H9 (cell line): ENCODE measurements around the gene SPCS2. TPM values are rescaled to one million over a fixed set of nuclear protein-coding genes. Genes with fewer than 3 reads are reported as not detected.

ENCODE experiments used
- DNase-seq: peaks from one replicate; pipeline ENCODE4 v3.0.0-alpha.2; 2017
- H2AFZ ChIP-seq: one replicate; pipeline ENCODE4 v1.6.1; 2013; ENCODE audit warnings: mild to moderate bottlenecking, low read length, control low read depth, moderate library complexity
- H2AK5ac ChIP-seq: 2 replicates; pipeline ENCODE4 v1.6.1; 2013; ENCODE audit warnings: low read length, control low read depth, mixed read lengths; ENCODE audit not compliant: insufficient read length
- H2BK120ac ChIP-seq: one replicate; pipeline ENCODE4 v1.6.1; 2013; ENCODE audit warnings: low read depth, mild to moderate bottlenecking, low read length, control low read depth, inconsistent platforms; ENCODE audit not compliant: poor library complexity, severe bottlenecking
- H2BK12ac ChIP-seq: 2 replicates; pipeline ENCODE4 v1.6.1; 2013; ENCODE audit warnings: low read length, control low read depth, mixed read lengths, low read depth; ENCODE audit not compliant: insufficient read length
- H2BK15ac ChIP-seq: 2 replicates; pipeline ENCODE4 v1.6.1; 2013; ENCODE audit warnings: low read depth, low read length, control low read depth
- H2BK20ac ChIP-seq: one replicate; pipeline ENCODE4 v1.6.1; 2013; ENCODE audit warnings: low read depth, mild to moderate bottlenecking, low read length, control low read depth, inconsistent platforms; ENCODE audit not compliant: poor library complexity, severe bottlenecking
- H2BK5ac ChIP-seq: 2 replicates; pipeline ENCODE4 v1.6.1; 2013; ENCODE audit warnings: low read length, control low read depth, mixed read lengths; ENCODE audit not compliant: insufficient read length
- H3K14ac ChIP-seq: 2 replicates; pipeline ENCODE4 v1.6.1; 2013; ENCODE audit warnings: low read length, control low read depth; ENCODE audit not compliant: insufficient read depth
- H3K18ac ChIP-seq: 2 replicates; pipeline ENCODE4 v1.6.1; 2013; ENCODE audit warnings: low read depth, mild to moderate bottlenecking, mixed read lengths, low read length, control low read depth; ENCODE audit not compliant: insufficient read length
- H3K23ac ChIP-seq: 2 replicates; pipeline ENCODE4 v1.6.1; 2013; ENCODE audit warnings: low read length, control low read depth, mixed read lengths, low read depth; ENCODE audit not compliant: insufficient read length
- H3K23me2 ChIP-seq: 2 replicates; pipeline ENCODE4 v1.6.1; 2013; ENCODE audit warnings: low read depth, mild to moderate bottlenecking, mixed read lengths, low read length, control low read depth; ENCODE audit not compliant: insufficient read length, poor library complexity, severe bottlenecking
- H3K27ac ChIP-seq: 2 replicates; pipeline ENCODE4 v1.5.1; 2013; ENCODE audit warnings: low read length, control low read depth, mixed read lengths, low read depth; ENCODE audit not compliant: insufficient read length
- H3K27me3 ChIP-seq: 2 replicates; pipeline ENCODE4 v1.6.1; 2013; ENCODE audit warnings: low read length, control low read depth, inconsistent platforms; ENCODE audit not compliant: insufficient read depth
- H3K4ac ChIP-seq: 2 replicates; pipeline ENCODE4 v1.6.1; 2013; ENCODE audit warnings: low read depth, mild to moderate bottlenecking, control low read depth, inconsistent platforms, low read length, moderate library complexity
- H3K4me1 ChIP-seq: 2 replicates; pipeline ENCODE4 v1.6.1; 2013; ENCODE audit warnings: low read length, control low read depth, inconsistent platforms; ENCODE audit not compliant: insufficient read depth
- H3K4me2 ChIP-seq: 2 replicates; pipeline ENCODE4 v1.6.1; 2013; ENCODE audit warnings: low read length, control low read depth, mixed read lengths; ENCODE audit not compliant: insufficient read length, insufficient read depth
- H3K56ac ChIP-seq: 2 replicates; pipeline ENCODE4 v1.6.1; 2013; ENCODE audit warnings: low read depth, mild to moderate bottlenecking, mixed read lengths, low read length, control low read depth; ENCODE audit not compliant: insufficient read length
- H3K79me1 ChIP-seq: 2 replicates; pipeline ENCODE4 v1.6.1; 2013; ENCODE audit warnings: low read depth, mild to moderate bottlenecking, moderate library complexity, low read length, control low read depth, inconsistent platforms; ENCODE audit not compliant: insufficient read depth, poor library complexity, severe bottlenecking
- H3K79me2 ChIP-seq: 2 replicates; pipeline ENCODE4 v1.6.1; 2013; ENCODE audit warnings: low read length, control low read depth, inconsistent platforms; ENCODE audit not compliant: insufficient read depth
- H3K9ac ChIP-seq: 2 replicates; pipeline ENCODE4 v1.6.1; 2013; ENCODE audit warnings: low read length, control low read depth, mixed read lengths; ENCODE audit not compliant: insufficient read length; ENCODE audit errors: extremely low read depth
- H3K9me3 ChIP-seq: one replicate; pipeline ENCODE4 v1.6.1; 2013; ENCODE audit warnings: low read depth, low read length, inconsistent platforms; ENCODE audit not compliant: control insufficient read depth
- H3T11ph ChIP-seq: one replicate; pipeline ENCODE4 v1.6.1; 2013; ENCODE audit warnings: mild to moderate bottlenecking, low read length, control low read depth, inconsistent platforms
- H4K20me1 ChIP-seq: one replicate; pipeline ENCODE4 v1.6.1; 2013; ENCODE audit not compliant: control insufficient read depth, insufficient read length, insufficient read depth
- H4K5ac ChIP-seq: 2 replicates; pipeline ENCODE4 v1.6.1; 2013; ENCODE audit warnings: low read depth, mild to moderate bottlenecking, mixed read lengths, low read length, control low read depth; ENCODE audit not compliant: insufficient read length
- H4K8ac ChIP-seq: replicated peaks from 2 replicates; pipeline ENCODE4 v1.6.1; 2013; ENCODE audit warnings: low read length, control low read depth, mixed read lengths, low read depth; ENCODE audit not compliant: insufficient read length
- H4K91ac ChIP-seq: 2 replicates; pipeline ENCODE4 v1.6.1; 2013; ENCODE audit warnings: low read depth, mild to moderate bottlenecking, moderate library complexity, mixed read lengths, low read length, control low read depth; ENCODE audit not compliant: insufficient read length
- H3K27ac Mint-ChIP-seq, 3 experiments: 2 replicates in 2 of 3; 3 replicates in 1 of 3; pipeline ENCODE4 v1.8.0; 2020 to 2021; ENCODE audit warnings: mixed read lengths in 3 of 3, mild to moderate bottlenecking in 1 of 3, moderate library complexity in 1 of 3
- H3K27me3 Mint-ChIP-seq: 2 replicates; pipeline ENCODE4 v1.8.0; 2021; ENCODE audit warnings: low read depth, mild to moderate bottlenecking, moderate library complexity, mixed read lengths
- H3K36me3 Mint-ChIP-seq, 3 experiments: 2 replicates in 2 of 3; 3 replicates in 1 of 3; pipeline ENCODE4 v1.8.0; 2020 to 2021; ENCODE audit warnings: low read depth in 3 of 3, mixed read lengths in 3 of 3; ENCODE audit not compliant: insufficient read depth in 1 of 3
- H3K4me1 Mint-ChIP-seq, 2 experiments: 2 replicates each; pipeline ENCODE4 v1.8.0; 2020; ENCODE audit warnings: mixed read lengths in 2 of 2
- H3K4me3 Mint-ChIP-seq, 2 experiments: 2 replicates in 1 of 2; 3 replicates in 1 of 2; pipeline ENCODE4 v1.8.0; 2020 to 2021; ENCODE audit warnings: mild to moderate bottlenecking in 2 of 2, mixed read lengths in 2 of 2, moderate library complexity in 1 of 2
- H3K9me3 Mint-ChIP-seq, 2 experiments: 2 replicates in 1 of 2; 3 replicates in 1 of 2; pipeline ENCODE4 v1.8.0; 2020; ENCODE audit warnings: mild to moderate bottlenecking in 2 of 2, mixed read lengths in 2 of 2, moderate library complexity in 1 of 2
- total RNA-seq: library from RNA; stranded (reverse); gene quantifications from 2 replicates; pipeline ENCODE4 v1.2.1, GENCODE V29; 2021
- TF ChIP-seq, protein P1 (sequence below): fragments of 200-600 bp; sonication (generic); conservative IDR thresholded peaks from 3 replicates; pipeline ENCODE4 v1.8.0; 2021; ENCODE audit warnings: antibody characterized with exemption, mild to moderate bottlenecking

Gene SPCS2
- total RNA-seq, 1 experiment from 2014 or later, result 144 TPM

DNA sequence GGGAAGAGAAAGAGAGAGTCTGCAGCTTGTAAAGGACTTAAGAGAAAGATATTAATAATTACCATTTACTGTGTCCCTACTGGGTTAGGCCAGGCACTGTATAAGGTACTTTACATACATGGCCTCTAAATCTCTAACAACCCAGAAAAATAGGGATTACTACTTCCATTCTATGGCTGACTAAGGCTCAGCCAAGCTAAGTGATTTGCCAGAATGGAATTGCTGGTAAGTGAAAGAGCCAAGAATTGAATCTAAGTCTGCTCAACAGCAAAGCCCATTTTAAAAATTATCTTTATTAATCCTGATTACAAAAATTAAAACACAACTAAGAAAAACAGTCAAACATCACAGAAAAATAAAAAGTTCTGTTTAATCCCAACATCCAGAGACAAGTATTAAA lies 21.6 kb upstream of the SPCS2 start:
- no peaks in the 10 kb centered on the region for H4K20me1 ChIP-seq
- H3K56ac ChIP-seq, result no peak overlapping the region
- no peak for DNase-seq
- no peak overlapping the region for H2AK5ac ChIP-seq
- H2BK120ac ChIP-seq, result no peak overlapping the region
- H3T11ph ChIP-seq, result no peak overlapping the region
- peaks cover 0 to 2% (median 0%) of the 10 kb centered on the region in 3 experiments; a peak in 1 of 7 replicates for H3K36me3 Mint-ChIP-seq
- H3K27me3 ChIP-seq, result no peaks in the 10 kb centered on the region
- no peaks in the 10 kb centered on the region for H3K4me1 ChIP-seq
- no peak overlapping the region for H4K91ac ChIP-seq
- H3K4me1 Mint-ChIP-seq, result no peaks in the 10 kb centered on the region
- H3K9me3 Mint-ChIP-seq, result no peaks in the 10 kb centered on the region
- H3K27ac ChIP-seq, result no peak overlapping the region
- H3K23me2 ChIP-seq, result no peaks in the 10 kb centered on the region
- no peak overlapping the region for H4K5ac ChIP-seq
- H3K27ac Mint-ChIP-seq, result no peak overlapping the region
- H3K23ac ChIP-seq, result no peak overlapping the region
- H3K27me3 Mint-ChIP-seq, result no peaks in the 10 kb centered on the region; the same call in 1 of the 2 replicates
- H3K4ac ChIP-seq, result no peak overlapping the region
- H3K79me1 ChIP-seq, result no peaks in the 10 kb centered on the region
- H2BK15ac ChIP-seq, result no peak overlapping the region
- H2AFZ ChIP-seq, result no peak overlapping the region
- H4K8ac ChIP-seq, result no peak overlapping the region
- H3K18ac ChIP-seq, result no peak overlapping the region
- H3K14ac ChIP-seq, result no peak overlapping the region
- H3K79me2 ChIP-seq, result no peaks in the 10 kb centered on the region
- no peaks in the 10 kb centered on the region for H3K9me3 ChIP-seq
- no peak overlapping the region for H3K9ac ChIP-seq
- H2BK12ac ChIP-seq, result no peak overlapping the region
- no peak overlapping the region for H2BK5ac ChIP-seq
- no peak overlapping the region for H3K4me3 Mint-ChIP-seq
- H3K4me2 ChIP-seq, result no peak overlapping the region
- H2BK20ac ChIP-seq, result no peak overlapping the region
- TF ChIP-seq, protein P1, sequence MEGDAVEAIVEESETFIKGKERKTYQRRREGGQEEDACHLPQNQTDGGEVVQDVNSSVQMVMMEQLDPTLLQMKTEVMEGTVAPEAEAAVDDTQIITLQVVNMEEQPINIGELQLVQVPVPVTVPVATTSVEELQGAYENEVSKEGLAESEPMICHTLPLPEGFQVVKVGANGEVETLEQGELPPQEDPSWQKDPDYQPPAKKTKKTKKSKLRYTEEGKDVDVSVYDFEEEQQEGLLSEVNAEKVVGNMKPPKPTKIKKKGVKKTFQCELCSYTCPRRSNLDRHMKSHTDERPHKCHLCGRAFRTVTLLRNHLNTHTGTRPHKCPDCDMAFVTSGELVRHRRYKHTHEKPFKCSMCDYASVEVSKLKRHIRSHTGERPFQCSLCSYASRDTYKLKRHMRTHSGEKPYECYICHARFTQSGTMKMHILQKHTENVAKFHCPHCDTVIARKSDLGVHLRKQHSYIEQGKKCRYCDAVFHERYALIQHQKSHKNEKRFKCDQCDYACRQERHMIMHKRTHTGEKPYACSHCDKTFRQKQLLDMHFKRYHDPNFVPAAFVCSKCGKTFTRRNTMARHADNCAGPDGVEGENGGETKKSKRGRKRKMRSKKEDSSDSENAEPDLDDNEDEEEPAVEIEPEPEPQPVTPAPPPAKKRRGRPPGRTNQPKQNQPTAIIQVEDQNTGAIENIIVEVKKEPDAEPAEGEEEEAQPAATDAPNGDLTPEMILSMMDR, result no peak
